GM19023 (cell line): ENCODE data around the gene USP11.

Experiments used
- ATAC-seq: cut with Tn5 transposase; IDR thresholded peaks from one replicate; pipeline ENCODE4 v1.9.1; 2021; ENCODE audit warnings: mild to moderate bottlenecking, moderate library complexity; ENCODE audit not compliant: unreplicated experiment

The USP11 gene

GRCh38 chrX:47224266-47224895 is 8.4 kb upstream of the USP11 start:
- ATAC-seq, result no peak

GRCh38 chrX:47224896-47225290 is 7.9 kb upstream of the USP11 start:
- ATAC-seq, result no peak

GRCh38 chrX:47226071-47226470 is 6.7 kb upstream of the USP11 start:
- ATAC-seq, result no peak

GRCh38 chrX:47226531-47227333 is 6.1 kb upstream of the USP11 start:
- no peak for ATAC-seq

GRCh38 chrX:47227334-47227583 is 5.5 kb upstream of the USP11 start:
- ATAC-seq, result no peak

- ATAC-seq, result no peak
Observed at GRCh38 chrX:47228550-47229270, 4.1 kb upstream of the USP11 start.

- no peak for ATAC-seq
Observed at GRCh38 chrX:47229427-47229826, 3.4 kb upstream of the USP11 start.

- no peak for ATAC-seq
Observed at GRCh38 chrX:47230136-47230868, 2.5 kb upstream of the USP11 start.

GRCh38 chrX:47231167-47231566 is 1.6 kb upstream of the USP11 start:
- no peak for ATAC-seq

- ATAC-seq, result no peak
Observed at GRCh38 chrX:47232197-47232802, 509 bp upstream of the USP11 start.

- peak; percentile 82 for ATAC-seq
Observed at GRCh38 chrX:47233333-47234113, 714 bp downstream of the USP11 start.

- ATAC-seq, result no peak
Observed at GRCh38 chrX:47234583-47234982, 1.8 kb downstream of the USP11 start.

GRCh38 chrX:47235691-47236103 is 2.9 kb downstream of the USP11 start:
- ATAC-seq, result no peak

GRCh38 chrX:47239199-47239598 is 6.4 kb downstream of the USP11 start:
- no peak for ATAC-seq

- ATAC-seq, result no peak
Observed at GRCh38 chrX:47239898-47240545, 7.2 kb downstream of the USP11 start.

GRCh38 chrX:47240619-47241018 is 7.8 kb downstream of the USP11 start:
- no peak for ATAC-seq

GRCh38 chrX:47241201-47242011 is 8.6 kb downstream of the USP11 start:
- ATAC-seq, result no peak

- ATAC-seq, result no peak
Observed at GRCh38 chrX:47242321-47242720, 9.5 kb downstream of the USP11 start.

GRCh38 chrX:47243351-47243750 is 10.5 kb downstream of the USP11 start:
- no peak for ATAC-seq
